ENCODE data around the gene PLCXD3. TPM values are rescaled to one million over a fixed set of nuclear protein-coding genes. Genes with fewer than 3 reads are reported as not detected.

The PLCXD3 gene
- total RNA-seq, 2 experiments from 2014 or later, result not detected

DNA sequence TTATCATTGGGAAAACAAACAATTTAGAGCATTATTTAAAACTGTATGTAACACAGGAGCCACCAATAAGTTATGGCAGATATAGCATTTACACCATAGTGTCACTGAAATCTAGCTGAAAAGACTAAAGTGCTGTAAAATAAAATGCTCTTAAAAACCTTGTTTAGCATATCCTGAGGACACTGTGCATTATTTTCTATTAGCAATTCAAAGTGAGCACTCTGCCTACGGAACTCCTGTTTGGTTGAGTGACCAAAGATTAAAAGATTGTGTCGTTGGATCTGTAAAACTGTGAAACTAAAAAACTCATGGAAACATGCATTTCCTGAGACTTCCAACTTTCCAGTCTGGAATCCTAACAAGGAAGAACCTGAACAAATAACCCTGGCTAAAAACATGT lies 201.1 kb downstream of the PLCXD3 start:
- no peak for DNase-seq

DNA sequence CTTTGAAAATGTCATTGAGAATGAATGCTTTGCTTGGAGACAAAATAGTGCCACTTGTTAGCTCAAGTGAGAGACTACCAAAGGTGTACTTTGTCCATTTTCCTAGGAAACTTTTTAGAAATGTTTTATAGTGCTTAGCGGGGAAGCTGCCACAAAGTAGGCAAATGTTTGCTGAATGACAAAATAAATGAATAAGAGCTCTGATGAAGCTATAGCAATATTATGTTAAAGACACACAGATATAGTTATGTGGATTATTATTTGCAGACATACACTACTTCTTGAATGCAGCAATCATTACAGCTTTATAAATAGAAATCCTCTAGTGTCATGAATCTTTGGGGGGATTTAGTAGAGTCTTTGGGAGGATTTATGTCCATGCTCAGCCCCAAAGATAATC lies 204.4 kb downstream of the PLCXD3 start:
- Mint-ChIP-seq H3K4me3 (no peak overlapping the region), H3K36me3 (ENCODE audit: low read depth) (no peaks in the 10 kb centered on the region), H3K27me3 (no peaks in the 10 kb centered on the region), H3K4me1 (ENCODE audit: low read depth) (no peaks in the 10 kb centered on the region), H3K27ac (no peak overlapping the region), H3K9me3 (no peaks in the 10 kb centered on the region)
- intact Hi-C loops (cut with micrococcal nuclease), result no loop called here
- ChIA-PET CTCF (no interaction called here), POLR2A (no interaction called here)
- DNase-seq (no peak), ATAC-seq (no peak)
- TF ChIP-seq, protein P1, sequence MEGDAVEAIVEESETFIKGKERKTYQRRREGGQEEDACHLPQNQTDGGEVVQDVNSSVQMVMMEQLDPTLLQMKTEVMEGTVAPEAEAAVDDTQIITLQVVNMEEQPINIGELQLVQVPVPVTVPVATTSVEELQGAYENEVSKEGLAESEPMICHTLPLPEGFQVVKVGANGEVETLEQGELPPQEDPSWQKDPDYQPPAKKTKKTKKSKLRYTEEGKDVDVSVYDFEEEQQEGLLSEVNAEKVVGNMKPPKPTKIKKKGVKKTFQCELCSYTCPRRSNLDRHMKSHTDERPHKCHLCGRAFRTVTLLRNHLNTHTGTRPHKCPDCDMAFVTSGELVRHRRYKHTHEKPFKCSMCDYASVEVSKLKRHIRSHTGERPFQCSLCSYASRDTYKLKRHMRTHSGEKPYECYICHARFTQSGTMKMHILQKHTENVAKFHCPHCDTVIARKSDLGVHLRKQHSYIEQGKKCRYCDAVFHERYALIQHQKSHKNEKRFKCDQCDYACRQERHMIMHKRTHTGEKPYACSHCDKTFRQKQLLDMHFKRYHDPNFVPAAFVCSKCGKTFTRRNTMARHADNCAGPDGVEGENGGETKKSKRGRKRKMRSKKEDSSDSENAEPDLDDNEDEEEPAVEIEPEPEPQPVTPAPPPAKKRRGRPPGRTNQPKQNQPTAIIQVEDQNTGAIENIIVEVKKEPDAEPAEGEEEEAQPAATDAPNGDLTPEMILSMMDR (IDR thresholded peaks at IDR 0.05), result no peak

More for the DNA sequence above, 201.1 kb downstream of the PLCXD3 start:
- ChIA-PET POLR2A (no interaction called here), CTCF (no interaction called here)
- Mint-ChIP-seq H3K36me3 (ENCODE audit: low read depth) (no peaks in the 10 kb centered on the region), H3K27ac (no peak overlapping the region), H3K4me1 (ENCODE audit: low read depth) (no peaks in the 10 kb centered on the region), H3K27me3 (no peaks in the 10 kb centered on the region), H3K4me3 (no peak overlapping the region), H3K9me3 (no peaks in the 10 kb centered on the region)
- intact Hi-C loops (cut with micrococcal nuclease), result no loop called here
- TF ChIP-seq, protein P1 (IDR thresholded peaks at IDR 0.05), result no peak
- ATAC-seq, result no peak

DNA sequence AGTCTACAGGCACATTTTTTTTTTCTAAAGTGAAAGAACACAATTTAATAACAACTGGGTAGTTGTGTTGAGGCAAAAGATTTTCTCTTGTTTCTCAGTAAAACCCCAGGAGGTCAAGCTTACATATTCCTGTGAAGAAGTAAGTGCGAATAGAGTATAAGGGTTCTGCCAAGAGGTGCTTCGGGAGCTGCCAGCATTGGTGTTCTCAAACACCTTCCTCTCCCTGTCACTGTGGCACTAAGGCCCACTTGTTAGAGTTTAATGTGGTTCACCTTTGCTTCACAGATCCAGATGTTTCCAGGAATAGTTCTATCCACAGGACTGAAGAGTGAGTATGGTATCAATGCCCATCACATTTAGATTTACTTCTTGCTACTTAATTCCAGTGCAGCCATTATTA lies 205.3 kb downstream of the PLCXD3 start:
- Mint-ChIP-seq H3K27me3 (no peaks in the 10 kb centered on the region), H3K27ac (no peak overlapping the region), H3K9me3 (no peaks in the 10 kb centered on the region), H3K4me1 (ENCODE audit: low read depth) (no peaks in the 10 kb centered on the region), H3K4me3 (no peak overlapping the region), H3K36me3 (ENCODE audit: low read depth) (no peaks in the 10 kb centered on the region)
- DNase-seq (no peak), ATAC-seq (no peak)
- intact Hi-C loops (cut with micrococcal nuclease), result no loop called here
- TF ChIP-seq, protein P1 (IDR thresholded peaks at IDR 0.05), result no peak
- ChIA-PET POLR2A (no interaction called here), CTCF (no interaction called here)

DNA sequence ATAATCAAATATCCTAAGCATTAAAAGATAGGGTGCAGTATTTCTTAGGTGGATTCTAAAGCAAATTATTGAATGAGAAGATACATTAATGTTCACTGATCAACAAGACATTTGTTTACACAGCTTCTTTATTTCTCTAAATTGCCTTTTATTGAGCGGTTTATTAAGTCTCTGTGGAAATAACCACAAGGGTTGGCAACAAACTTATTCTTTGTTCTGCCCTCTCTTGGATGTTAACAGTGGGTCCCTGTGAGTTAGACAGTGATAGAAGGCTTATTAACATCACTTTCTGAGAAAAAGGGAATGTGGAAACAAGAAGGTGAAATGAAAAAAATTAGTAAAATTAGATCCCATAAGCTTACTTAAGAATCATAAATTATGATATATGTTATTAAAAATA lies 214.3 kb downstream of the PLCXD3 start:
- H3K4me3 Mint-ChIP-seq, result no peak overlapping the region
- DNase-seq (no peak), ATAC-seq (no peak)
- H3K27ac Mint-ChIP-seq, result no peak overlapping the region
- H3K27me3 Mint-ChIP-seq, result no peaks in the 10 kb centered on the region
- CTCF ChIA-PET, result no interaction called here
- H3K9me3 Mint-ChIP-seq, result no peaks in the 10 kb centered on the region
- no peaks in the 10 kb centered on the region for H3K36me3 Mint-ChIP-seq (ENCODE audit: low read depth)
- TF ChIP-seq, protein P1 (IDR thresholded peaks at IDR 0.05), result no peak
- POLR2A ChIA-PET, result no interaction called here
- intact Hi-C loops (cut with micrococcal nuclease), result no loop called here
- no peaks in the 10 kb centered on the region for H3K4me1 Mint-ChIP-seq (ENCODE audit: low read depth)

DNA sequence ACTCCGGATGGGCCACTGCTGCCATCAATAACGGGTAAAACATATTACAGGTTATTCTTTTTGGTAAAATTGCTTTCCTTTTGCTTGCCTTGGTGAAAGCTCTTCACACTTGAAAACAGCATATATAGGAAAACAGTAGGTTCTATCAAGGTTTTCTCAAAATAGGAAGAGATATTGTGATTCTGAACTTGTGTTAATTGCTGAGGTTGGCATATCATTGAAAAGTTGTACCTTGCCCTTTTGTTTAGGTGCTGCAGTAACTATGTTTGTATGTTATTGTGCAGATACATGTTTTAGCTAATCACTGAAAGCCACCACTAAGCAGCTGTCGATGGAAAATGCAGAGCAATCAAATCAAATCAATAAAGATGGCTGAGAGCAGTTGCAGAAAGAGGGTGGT lies 219.1 kb downstream of the PLCXD3 start:
- intact Hi-C loops (cut with micrococcal nuclease), result no loop called here
- H3K9me3 Mint-ChIP-seq, result peaks cover 2% of the 10 kb centered on the region
- no peaks in the 10 kb centered on the region for H3K36me3 Mint-ChIP-seq (ENCODE audit: low read depth)
- POLR2A ChIA-PET, result no interaction called here
- DNase-seq (no peak), ATAC-seq (no peak)
- TF ChIP-seq, protein P1 (IDR thresholded peaks at IDR 0.05), result no peak
- no peaks in the 10 kb centered on the region for H3K4me1 Mint-ChIP-seq (ENCODE audit: low read depth)
- no peak overlapping the region for H3K27ac Mint-ChIP-seq
- CTCF ChIA-PET, result no interaction called here
- H3K4me3 Mint-ChIP-seq, result no peak overlapping the region
- no peaks in the 10 kb centered on the region for H3K27me3 Mint-ChIP-seq
